ENCODE data around the gene CKS1B.

Gene CKS1B

GRCh38 chr1:155017946-155018316, 43.5 kb downstream of the CKS1B start:
- DNase-seq (ENCODE audit: low read depth) = no peak
- no peak for TF ChIP-seq CTCF (conservative IDR thresholded peaks at IDR 0.05; ENCODE audit: low read length)
- no peak overlapping the region for H3K4me3 ChIP-seq (ENCODE audit: low read length)

DNA sequence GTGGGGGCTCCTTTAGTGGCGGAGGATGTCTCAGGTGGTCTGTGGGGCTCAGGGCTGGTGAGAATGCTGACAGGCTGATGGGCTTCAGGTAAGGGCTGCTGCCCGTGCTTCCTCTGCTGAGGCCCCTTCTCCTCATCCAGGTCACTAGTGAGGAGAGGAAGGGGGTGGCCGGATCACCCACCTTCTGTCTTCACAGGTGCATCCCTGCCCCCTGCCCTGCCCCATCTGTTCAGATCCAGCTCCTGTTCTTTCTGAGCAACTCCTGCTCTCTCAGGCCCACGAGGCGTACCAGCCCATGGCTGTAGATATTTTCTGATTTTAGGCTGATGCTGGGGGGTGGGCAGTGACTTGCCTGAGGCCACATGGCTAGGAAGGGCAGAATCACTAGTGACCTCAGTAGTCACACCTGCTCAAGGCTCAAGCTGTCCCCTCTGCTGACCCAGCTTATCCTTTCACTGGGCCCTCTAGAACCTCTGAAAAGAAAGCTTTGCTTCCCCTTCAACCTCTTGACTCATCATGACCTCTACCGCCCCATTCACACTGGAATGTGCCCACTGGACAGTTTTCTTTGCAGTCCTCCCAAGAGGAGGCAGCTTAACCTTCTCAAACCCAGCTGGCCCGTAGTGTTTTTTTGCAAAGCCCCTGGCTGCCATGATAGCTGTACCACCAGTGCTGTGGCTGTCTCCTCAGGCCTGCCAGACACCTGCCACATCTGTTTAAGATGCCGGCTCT, 44.3 kb downstream of the CKS1B start:
- H3K4me3 ChIP-seq (ENCODE audit: low read length) = no peak overlapping the region
- TF ChIP-seq CTCF (conservative IDR thresholded peaks at IDR 0.05; ENCODE audit: low read length) = no peak
- no peak for DNase-seq (ENCODE audit: low read depth)

DNA sequence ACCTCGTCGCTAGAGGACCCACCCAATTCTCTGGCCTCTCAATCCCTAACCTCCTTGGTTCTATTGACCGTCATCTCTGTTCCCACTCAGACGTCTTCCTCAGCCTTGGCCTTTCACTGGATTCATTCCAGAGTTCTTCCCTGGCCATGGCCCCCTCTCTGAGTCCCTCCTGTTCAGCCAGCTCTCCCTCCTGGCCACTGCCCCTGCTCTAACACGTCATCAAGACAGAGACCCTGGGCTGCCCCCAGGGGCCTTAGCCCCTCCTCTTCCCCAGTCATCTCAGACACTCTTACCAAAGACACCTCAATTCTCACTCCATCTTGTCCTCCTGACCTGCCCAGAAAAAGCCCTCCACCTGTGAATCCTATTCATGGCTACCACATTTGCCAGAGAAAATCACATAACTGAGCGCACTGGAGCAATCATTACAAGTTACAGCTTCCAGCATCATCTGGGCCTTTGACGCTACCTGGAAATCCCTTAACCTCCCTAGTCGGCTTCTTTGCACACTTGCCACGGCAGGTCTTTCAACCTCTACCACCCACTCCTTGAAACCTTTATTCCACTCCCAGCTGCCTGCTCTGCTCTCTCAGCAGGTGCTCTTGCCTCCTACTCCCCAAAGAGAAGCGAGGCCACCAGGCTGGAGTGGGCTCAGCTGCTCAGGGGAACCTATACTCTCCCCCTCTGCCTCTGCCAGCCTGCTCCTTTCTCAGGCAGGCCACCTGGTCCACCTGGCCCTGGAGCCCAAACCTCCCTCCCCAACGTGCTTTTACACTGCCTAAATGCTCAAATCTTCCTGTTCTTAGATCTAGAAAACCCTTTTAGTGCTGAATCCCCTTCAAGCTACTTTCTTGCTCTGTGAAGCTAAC, 45.1 kb downstream of the CKS1B start:
- DNase-seq (ENCODE audit: low read depth) = no peak
- TF ChIP-seq CTCF (conservative IDR thresholded peaks at IDR 0.05; ENCODE audit: low read length) = no peak
- H3K4me3 ChIP-seq (ENCODE audit: low read length) = no peak overlapping the region

GRCh38 chr1:155022136-155022926, 47.9 kb downstream of the CKS1B start:
- no peak overlapping the region for H3K4me3 ChIP-seq (ENCODE audit: low read length)
- no peak for TF ChIP-seq CTCF (conservative IDR thresholded peaks at IDR 0.05; ENCODE audit: low read length)
- peak; percentile 11 for DNase-seq (ENCODE audit: low read depth)

GRCh38 chr1:155022927-155023236, 48.4 kb downstream of the CKS1B start:
- TF ChIP-seq CTCF (conservative IDR thresholded peaks at IDR 0.05; ENCODE audit: low read length) = no peak
- H3K4me3 ChIP-seq (ENCODE audit: low read length) = no peak overlapping the region
- DNase-seq (ENCODE audit: low read depth) = no peak

GRCh38 chr1:155023627-155024026, 49.1 kb downstream of the CKS1B start:
- TF ChIP-seq CTCF (conservative IDR thresholded peaks at IDR 0.05; ENCODE audit: low read length) = no peak
- DNase-seq (ENCODE audit: low read depth) = no peak
- no peak overlapping the region for H3K4me3 ChIP-seq (ENCODE audit: low read length)
